Endothelial cell (in vitro differentiated cells): Measurements from ENCODE around the gene ACBD3. TPM values are rescaled to one million over a fixed set of nuclear protein-coding genes. Genes with fewer than 3 reads are reported as not detected.

ENCODE experiments used
- DNase-seq: peaks from one replicate; pipeline ENCODE4 v3.0.0; 2021; ENCODE audit warnings: low spot score
- H3K27ac Mint-ChIP-seq: one replicate; pipeline ENCODE4 v1.8.0; 2021; ENCODE audit warnings: mixed read lengths, inconsistent platforms; ENCODE audit not compliant: unreplicated experiment
- H3K27me3 Mint-ChIP-seq: one replicate; pipeline ENCODE4 v1.8.0; 2021; ENCODE audit warnings: mild to moderate bottlenecking, moderate library complexity, mixed read lengths, inconsistent platforms; ENCODE audit not compliant: unreplicated experiment
- H3K36me3 Mint-ChIP-seq: one replicate; pipeline ENCODE4 v1.8.0; 2021; ENCODE audit warnings: mild to moderate bottlenecking, low read depth, mixed read lengths, inconsistent platforms; ENCODE audit not compliant: unreplicated experiment
- H3K4me1 Mint-ChIP-seq: one replicate; pipeline ENCODE4 v1.8.0; 2021; ENCODE audit warnings: mild to moderate bottlenecking, mixed read lengths, inconsistent platforms; ENCODE audit not compliant: unreplicated experiment
- H3K4me3 Mint-ChIP-seq: one replicate; pipeline ENCODE4 v1.8.0; 2021; ENCODE audit warnings: mild to moderate bottlenecking, mixed read lengths, inconsistent platforms; ENCODE audit not compliant: unreplicated experiment
- H3K9me3 Mint-ChIP-seq: one replicate; pipeline ENCODE4 v1.8.0; 2021; ENCODE audit warnings: mixed read lengths, inconsistent platforms; ENCODE audit not compliant: unreplicated experiment
- CTCF ChIP-seq: fragments of 200-600 bp; sonication (generic); IDR thresholded peaks from one replicate; pipeline ENCODE4 v1.5.0; 2021; ENCODE audit warnings: antibody characterized with exemption; ENCODE audit not compliant: unreplicated experiment
- total RNA-seq: library from RNA; stranded (reverse); fragmentation: NEBNext Ultra II Directional; extraction: Animal tissue kit (Norgen Biotek cat#: 25700); gene quantifications from one replicate; pipeline ENCODE4 v1.2.1, GENCODE V29; 2021; ENCODE audit not compliant: unreplicated experiment

Gene ACBD3
- total RNA-seq, 1 donor from 2014 or later: 27.4 TPM

GRCh38 chr1:226132728-226133503 lies 53.6 kb downstream of the ACBD3 start:
- H3K27me3 Mint-ChIP-seq: peaks cover 3% of the 10 kb centered on the region
- no peak for DNase-seq

GRCh38 chr1:226131639-226132038 lies 54.9 kb downstream of the ACBD3 start:
- no peak overlapping the region for H3K27ac Mint-ChIP-seq
- peaks cover 3% of the 10 kb centered on the region for H3K27me3 Mint-ChIP-seq
- DNase-seq: no peak
- H3K36me3 Mint-ChIP-seq: no peaks in the 10 kb centered on the region
- H3K4me1 Mint-ChIP-seq: peaks cover 7% of the 10 kb centered on the region
- TF ChIP-seq CTCF: no peak
- H3K9me3 Mint-ChIP-seq: no peaks in the 10 kb centered on the region
- no peak overlapping the region for H3K4me3 Mint-ChIP-seq

More at GRCh38 chr1:226132728-226133503, 53.6 kb downstream of the ACBD3 start:
- H3K36me3 Mint-ChIP-seq: no peaks in the 10 kb centered on the region
- H3K4me1 Mint-ChIP-seq: no peaks in the 10 kb centered on the region
- peak overlapping the region; percentile 28 for H3K27ac Mint-ChIP-seq
- H3K4me3 Mint-ChIP-seq: no peak overlapping the region
- TF ChIP-seq CTCF: no peak
- H3K9me3 Mint-ChIP-seq: no peaks in the 10 kb centered on the region

- Mint-ChIP-seq H3K4me3 (no peak overlapping the region), H3K27ac (no peak overlapping the region), H3K36me3 (no peaks in the 10 kb centered on the region), H3K4me1 (peaks cover 13% of the 10 kb centered on the region), H3K9me3 (no peaks in the 10 kb centered on the region), H3K27me3 (peaks cover 12% of the 10 kb centered on the region)
- TF ChIP-seq CTCF: no peak
- no peak for DNase-seq
Measured at GRCh38 chr1:226129230-226129629, 57.3 kb downstream of the ACBD3 start.

- TF ChIP-seq CTCF: no peak
- DNase-seq: no peak
- peaks cover 13% of the 10 kb centered on the region for H3K27me3 Mint-ChIP-seq
- H3K27ac Mint-ChIP-seq: no peak overlapping the region
- no peaks in the 10 kb centered on the region for H3K9me3 Mint-ChIP-seq
- H3K4me1 Mint-ChIP-seq: peaks cover 13% of the 10 kb centered on the region
- H3K4me3 Mint-ChIP-seq: no peak overlapping the region
- no peaks in the 10 kb centered on the region for H3K36me3 Mint-ChIP-seq
Measured at GRCh38 chr1:226128487-226129075, 58.0 kb downstream of the ACBD3 start.
